Measurements from ENCODE around the gene NEK6.
A peak's percentile ranks its signal among the peaks of the same experiment; 100 is the strongest.
"Not testable (repeated sequence)": the region's sequence is repeated elsewhere in the genome, so short reads cannot be mapped to it uniquely, and the experiment has no call there.

The NEK6 gene

GRCh38 chr9:124231095-124231737, 26.5 kb upstream of the NEK6 start:
- no peak for DNase-seq

- DNase-seq, result no peak
Observed at GRCh38 chr9:124238546-124239140, 19.1 kb upstream of the NEK6 start.

GRCh38 chr9:124239249-124240073, 18.3 kb upstream of the NEK6 start:
- no peak for DNase-seq

- no peak for DNase-seq
Observed at GRCh38 chr9:124242331-124243194, 15.2 kb upstream of the NEK6 start.

- DNase-seq, result not testable (repeated sequence)
Observed at GRCh38 chr9:124247393-124247792, 10.4 kb upstream of the NEK6 start.

DNA sequence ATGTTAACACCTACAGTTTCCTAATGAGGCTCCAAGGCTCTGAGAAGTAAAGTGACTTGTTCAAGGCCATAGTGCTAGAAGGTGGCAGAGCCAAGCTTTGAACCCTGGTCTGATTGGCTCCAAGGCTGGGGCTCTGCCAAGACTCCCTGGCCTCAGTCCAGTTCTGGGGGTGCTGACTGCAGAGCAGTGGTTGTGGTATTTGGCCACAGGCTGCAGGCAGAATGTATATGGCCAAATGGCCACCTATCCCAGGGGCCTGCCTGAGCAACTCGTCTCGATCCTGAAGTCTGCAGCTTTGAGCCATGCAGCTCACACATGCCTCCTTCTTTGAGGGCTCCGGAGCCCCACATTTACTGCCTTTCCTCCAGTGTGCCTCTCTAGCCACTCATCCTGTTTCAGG, 9.7 kb upstream of the NEK6 start:
- DNase-seq, result no peak

DNA sequence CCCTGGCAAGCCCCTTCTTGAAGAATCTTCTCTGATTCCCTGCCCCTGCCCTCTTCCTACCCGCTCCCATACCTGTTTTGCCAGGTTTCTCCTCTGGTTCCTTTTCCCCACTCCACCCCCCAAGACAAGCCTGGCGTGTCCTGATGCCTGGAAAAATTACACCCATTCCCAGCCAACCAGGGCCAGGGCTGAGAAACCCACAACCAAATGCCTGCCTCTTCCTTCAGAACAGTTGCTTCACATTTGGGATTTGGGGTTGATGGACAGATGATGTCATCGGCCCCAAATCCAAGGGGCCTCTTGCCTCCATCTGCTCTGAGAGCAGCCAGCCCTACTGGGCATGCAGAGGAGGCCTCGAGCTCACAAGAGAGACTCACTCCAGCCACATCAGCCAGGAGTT, 8.8 kb upstream of the NEK6 start:
- DNase-seq, result no peak

DNA sequence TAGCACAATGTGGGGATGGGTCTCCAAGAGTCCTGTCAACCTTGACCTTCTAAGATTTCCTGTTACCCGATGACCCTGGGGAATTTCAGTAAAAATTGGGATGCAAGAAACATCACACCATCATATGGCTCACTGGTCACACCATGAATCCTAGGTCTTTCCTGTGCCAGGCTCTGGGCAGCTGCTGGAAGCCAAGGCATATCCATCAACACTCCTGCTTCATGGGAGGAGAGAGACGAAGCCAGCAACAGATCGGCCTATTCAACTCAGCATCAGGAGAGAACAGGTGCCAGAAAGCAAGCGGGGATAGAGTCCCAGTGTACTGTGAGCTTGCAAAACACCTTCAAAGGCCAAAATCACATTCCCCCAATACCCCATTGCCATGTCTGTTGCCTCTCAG, 6.5 kb upstream of the NEK6 start:
- DNase-seq, result no peak

DNA sequence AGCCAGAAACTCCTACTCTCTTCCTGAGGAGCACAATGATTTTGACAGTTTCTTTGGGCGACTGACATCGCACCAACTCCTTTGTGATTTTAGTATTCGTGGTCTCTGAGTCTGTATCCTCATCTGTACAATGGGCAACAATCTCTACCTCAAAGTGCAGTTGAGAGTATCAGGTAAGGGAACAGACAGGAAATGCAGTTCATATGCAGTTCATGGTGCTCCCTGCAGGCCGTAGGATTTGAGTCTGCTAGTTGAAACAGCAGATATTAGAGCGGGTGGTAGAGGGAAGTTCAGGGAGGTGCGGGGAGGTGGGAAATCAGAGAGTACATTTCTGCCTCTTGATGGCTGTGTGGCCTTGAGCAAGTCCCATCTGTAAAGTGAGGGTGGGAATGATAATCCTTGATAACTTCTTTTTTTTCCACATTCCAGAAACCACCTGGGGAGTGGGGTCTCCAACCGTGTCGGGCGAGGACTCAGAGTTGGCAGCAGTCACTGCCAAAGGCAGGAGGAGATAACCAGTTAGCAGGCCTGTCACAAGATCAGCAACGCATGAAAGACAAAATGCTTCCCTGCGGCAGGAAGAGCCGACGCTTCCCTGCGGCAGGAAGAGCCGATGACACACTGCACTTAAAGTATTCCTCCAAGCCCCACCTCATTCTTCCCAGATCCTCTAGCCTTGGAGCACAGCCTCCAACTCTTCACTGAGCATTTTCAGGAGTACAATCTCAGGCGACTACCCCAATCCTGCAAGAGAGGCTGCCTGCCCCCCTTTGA, 6.0 kb upstream of the NEK6 start:
- DNase-seq, result peak; percentile 7

GRCh38 chr9:124252878-124253277, 4.9 kb upstream of the NEK6 start:
- DNase-seq, result not testable (repeated sequence)

- DNase-seq, result no peak
Observed at GRCh38 chr9:124254261-124254682, 3.5 kb upstream of the NEK6 start.

GRCh38 chr9:124255222-124255621, 2.5 kb upstream of the NEK6 start:
- DNase-seq, result no peak

GRCh38 chr9:124256517-124257069, 1.2 kb upstream of the NEK6 start:
- peak; percentile 48 for DNase-seq

DNA sequence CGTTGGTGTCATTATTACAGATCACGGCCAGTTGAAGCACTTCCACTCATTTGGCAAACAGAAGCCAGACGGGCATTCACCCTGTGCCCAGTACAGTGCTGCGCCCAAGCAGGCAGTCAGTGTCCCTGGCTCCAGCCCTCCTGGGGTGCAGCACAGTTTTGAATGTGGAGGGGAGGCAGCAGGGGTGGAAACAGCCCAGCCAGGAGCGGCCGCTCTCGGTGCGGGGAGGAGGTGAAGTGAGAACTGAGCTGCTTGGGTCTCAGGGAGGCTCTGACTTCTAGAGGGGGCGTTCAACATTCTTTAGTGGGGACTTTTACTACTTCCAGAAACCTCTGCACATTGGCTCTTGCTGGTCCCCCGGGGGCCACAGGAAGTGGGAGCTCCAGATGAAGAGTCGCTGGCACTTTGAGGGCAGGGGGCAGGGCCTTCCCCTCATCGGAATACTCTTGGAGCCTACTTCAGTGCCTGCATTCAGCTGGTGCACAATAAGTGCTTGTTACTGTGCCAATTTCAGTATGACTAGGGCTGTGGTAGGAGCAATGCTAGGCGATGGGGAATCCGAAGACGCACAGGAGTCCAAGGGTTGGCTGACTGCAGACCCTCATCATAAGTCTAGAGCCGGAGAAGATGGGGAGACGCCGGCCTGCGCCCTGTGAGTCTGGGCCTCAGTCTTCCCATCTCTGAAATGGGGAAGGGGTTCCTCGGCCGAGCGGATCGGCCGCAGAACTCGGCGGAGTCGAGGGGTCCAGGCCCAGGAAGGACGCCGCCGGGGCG, 492 bp upstream of the NEK6 start:
- DNase-seq, result peak; percentile 19

GRCh38 chr9:124258607-124259157, 933 bp downstream of the NEK6 start:
- DNase-seq, result no peak

DNA sequence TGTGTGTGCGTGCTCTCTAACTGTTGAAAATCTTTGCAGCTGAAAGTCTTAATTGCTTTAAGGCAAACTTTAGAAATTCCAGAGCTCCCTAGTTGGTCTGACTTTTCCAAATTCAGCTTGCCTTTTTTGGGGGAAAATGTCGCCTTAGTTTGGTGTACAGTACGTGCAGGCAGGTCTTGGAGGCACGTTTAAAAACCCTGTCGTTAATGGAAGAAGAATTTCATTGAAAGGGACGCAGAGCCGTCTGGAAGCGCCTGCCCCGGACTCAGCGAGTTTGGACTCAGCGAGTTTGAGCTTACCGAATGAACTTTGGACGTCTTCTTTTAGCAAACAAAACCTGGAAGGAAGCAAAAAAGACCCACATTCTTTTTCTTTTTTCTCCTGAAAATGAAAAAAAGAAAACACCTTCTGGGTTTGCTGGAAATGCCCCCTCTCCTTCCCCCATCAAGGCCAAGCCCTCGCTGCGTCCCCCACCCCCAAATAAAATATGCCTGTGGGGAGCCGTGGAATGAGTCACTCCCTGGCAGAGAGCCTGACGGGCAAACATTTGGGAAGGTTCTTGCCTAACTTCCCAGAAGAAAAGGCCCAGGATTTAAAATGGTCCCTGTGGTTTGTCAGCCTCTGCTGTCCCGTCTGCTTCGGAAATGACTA, 1.5 kb downstream of the NEK6 start:
- peak; percentile 50 for DNase-seq

DNA sequence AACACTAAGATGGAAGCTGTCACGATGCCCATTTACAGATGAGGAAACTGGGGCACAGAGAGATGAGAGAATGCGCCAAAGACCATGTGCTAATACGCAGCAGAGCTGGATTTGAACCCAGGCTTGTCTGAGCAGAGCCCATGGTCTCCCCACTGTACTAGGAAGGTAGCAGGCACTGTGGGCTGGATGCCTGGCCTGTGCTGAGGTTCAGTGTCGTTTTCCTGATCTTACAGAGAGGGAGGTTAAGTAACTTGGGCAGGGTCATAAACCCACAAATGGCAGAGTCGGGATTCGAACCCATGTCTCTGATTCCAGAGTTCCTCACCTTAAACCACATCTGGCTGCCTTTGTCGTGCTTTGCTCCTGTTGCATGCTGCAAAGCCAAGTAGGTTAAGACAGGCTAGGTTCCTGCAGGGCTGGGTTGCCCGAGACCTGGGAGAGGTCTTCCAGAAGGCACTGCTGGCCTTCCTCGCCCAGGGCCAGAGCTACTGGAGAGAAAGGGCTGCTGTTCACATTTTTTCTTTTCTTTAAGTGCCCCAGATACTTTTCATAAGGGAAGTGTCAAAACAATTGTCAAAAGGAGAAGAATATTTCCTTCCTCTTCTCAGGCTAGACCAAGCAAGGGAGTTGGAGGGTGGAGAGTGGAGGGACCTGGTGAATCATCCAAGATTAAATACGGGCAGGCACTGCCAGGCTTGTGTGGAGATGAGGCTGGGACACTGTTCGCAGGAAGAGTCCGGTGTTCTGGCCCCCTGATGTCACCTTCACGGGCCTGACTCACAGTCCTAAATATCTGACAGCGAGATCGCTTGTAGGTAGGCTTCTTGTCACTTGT, 3.2 kb downstream of the NEK6 start:
- peak; percentile 14 for DNase-seq

GRCh38 chr9:124261736-124262648, 4.2 kb downstream of the NEK6 start:
- no peak for DNase-seq
